Fibroblast of pulmonary artery (primary cell): Measurements from ENCODE around the gene EPHB1.

Experiments used
- DNase-seq: peaks from one replicate; pipeline ENCODE4 v3.0.0-alpha.2; 2010; ENCODE audit warnings: low read depth
- H3K4me3 ChIP-seq: replicated peaks from 2 replicates; pipeline ENCODE4 v1.5.1; 2011; ENCODE audit warnings: low read depth, mild to moderate bottlenecking, control low read depth, low read length, moderate library complexity
- TF ChIP-seq, protein P1 (sequence below): IDR thresholded peaks from 2 replicates; pipeline ENCODE4 v1.5.1; 2011; ENCODE audit warnings: mild to moderate bottlenecking, control low read depth, low read length, inconsistent platforms; ENCODE audit errors: missing control alignments

Gene EPHB1

DNA sequence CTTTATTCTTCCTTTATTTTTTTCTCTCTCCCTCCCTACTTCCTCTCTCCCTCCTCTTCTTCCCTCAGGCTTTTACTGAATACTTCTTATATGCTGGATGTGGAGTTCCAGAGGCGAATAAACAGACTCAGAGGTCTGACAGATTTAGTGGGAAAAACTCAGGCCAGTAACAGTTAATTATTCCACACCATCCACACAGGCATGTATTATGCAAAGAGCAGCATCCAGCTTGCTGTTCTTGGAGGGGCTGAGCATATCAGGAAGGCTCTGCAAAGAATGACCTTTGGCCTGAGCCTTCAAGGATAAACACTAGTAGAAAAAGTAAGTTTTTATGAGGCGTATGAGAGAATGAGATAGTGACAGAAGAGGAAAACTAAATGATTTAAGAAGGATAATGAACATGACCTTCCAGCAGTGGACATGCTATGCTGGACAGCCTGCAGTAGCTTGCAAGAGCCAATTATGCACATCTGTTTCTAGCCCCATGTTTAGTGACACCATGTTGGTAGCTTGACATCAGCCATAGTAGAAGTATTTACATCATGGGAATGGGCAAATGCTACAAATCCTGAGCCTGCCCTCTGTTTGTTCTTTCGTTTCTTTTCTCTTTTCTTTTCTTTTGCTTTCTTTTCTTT, 387.4 kb downstream of the EPHB1 start:
- no peak for DNase-seq
- TF ChIP-seq, protein P1, sequence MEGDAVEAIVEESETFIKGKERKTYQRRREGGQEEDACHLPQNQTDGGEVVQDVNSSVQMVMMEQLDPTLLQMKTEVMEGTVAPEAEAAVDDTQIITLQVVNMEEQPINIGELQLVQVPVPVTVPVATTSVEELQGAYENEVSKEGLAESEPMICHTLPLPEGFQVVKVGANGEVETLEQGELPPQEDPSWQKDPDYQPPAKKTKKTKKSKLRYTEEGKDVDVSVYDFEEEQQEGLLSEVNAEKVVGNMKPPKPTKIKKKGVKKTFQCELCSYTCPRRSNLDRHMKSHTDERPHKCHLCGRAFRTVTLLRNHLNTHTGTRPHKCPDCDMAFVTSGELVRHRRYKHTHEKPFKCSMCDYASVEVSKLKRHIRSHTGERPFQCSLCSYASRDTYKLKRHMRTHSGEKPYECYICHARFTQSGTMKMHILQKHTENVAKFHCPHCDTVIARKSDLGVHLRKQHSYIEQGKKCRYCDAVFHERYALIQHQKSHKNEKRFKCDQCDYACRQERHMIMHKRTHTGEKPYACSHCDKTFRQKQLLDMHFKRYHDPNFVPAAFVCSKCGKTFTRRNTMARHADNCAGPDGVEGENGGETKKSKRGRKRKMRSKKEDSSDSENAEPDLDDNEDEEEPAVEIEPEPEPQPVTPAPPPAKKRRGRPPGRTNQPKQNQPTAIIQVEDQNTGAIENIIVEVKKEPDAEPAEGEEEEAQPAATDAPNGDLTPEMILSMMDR = no peak
- H3K4me3 ChIP-seq = no peak overlapping the region

DNA sequence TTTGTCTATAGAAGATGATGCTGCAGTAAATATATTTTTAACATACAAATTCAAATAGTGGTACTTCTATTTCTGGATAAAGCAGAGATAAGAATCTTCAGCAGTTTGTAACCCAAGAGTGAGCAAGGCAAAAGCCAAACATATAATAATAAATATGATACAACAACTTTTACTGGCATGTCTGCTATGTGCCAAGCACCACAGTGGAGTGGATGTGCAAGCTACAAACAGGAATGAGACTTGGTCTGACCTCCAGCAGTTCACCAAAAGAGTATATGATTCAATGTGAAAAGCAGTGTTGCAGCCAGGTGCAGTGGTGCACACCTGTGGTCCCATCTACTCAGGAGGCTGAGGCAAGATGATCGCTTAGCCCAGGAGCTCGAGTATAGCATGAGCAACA, 395.6 kb downstream of the EPHB1 start:
- DNase-seq = no peak
- no peak overlapping the region for H3K4me3 ChIP-seq
- TF ChIP-seq, protein P1 = no peak

DNA sequence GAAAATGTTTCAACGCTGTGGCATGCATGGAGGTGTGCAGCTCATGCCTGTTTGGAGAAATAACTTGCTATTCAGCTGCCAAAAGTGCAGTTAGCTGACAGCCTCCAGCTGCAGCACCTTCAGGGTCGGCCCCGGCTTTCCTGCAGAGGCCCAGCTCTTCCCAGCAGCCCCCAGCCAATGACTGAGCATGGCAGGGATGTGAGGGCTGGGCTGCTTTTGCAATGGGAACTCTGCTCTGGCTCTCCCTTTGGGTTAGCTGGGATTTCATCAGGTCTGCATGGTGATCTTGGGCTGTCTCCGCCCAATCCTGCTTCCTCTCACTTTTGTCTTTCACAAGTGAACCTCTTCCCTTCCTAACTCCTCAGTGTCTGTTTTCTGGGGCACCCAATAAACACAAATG, 396.6 kb downstream of the EPHB1 start:
- no peak overlapping the region for H3K4me3 ChIP-seq
- TF ChIP-seq, protein P1 = no peak
- no peak for DNase-seq

DNA sequence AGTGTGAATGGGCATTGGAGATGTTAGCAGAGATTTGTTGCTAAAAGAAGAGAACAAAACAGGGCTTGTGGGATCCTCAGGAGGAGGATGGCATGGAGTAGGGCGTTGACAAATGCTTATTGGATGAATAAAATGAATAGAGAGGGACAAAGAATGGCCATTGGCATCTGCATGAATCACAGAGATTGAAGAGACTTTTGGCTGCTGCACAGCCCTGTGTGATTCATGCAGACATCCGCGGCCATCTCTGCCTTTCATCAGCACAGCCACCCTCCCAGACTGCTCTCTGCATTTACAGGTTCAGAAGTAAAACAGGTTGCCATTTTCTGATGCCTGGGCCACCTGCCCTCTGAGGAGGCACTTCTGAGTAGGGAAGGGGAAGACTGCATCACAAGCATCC, 397.9 kb downstream of the EPHB1 start:
- DNase-seq = no peak
- H3K4me3 ChIP-seq = no peak overlapping the region
- TF ChIP-seq, protein P1 = no peak

DNA sequence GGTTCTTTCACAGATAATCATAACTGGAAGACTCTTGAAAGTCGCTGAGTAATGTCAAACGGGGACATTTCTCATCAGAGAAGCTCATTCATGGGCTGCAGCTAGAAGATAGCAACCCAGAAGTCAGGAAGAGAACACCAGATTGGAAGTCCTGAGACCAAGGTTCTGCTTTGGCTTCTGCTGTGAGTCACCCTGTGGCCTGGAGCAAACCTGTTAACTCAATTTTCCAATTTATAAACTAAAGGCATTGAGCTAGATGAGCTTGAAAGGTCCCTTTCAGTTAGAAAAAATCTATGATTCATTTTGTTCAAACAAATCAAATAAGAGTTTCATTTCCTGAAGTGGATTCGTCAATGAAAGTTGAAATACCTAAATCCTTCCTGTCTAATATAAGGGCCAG, 402.2 kb downstream of the EPHB1 start:
- TF ChIP-seq, protein P1 = no peak
- no peak for DNase-seq

DNA sequence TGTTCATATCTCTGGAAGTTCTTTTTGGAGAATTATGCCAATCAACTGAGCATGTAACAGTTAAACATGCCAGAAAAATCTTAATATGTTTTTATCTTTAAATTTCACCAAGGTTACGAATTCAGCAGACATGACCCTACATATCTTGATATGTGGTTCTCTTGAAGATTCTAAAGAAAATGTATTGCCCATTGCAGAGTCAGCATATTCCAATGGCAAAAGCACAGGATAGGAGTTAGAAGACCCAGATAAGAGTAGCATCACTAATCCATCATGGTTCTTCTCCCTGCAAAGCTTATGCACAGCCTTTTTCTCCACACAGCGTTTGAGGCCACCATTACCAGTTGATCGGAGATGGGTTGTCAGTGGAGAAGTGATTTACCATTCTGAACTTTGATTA, 402.8 kb downstream of the EPHB1 start:
- no peak overlapping the region for H3K4me3 ChIP-seq
- TF ChIP-seq, protein P1 = no peak
- DNase-seq = no peak

More for the DNA sequence above, 402.2 kb downstream of the EPHB1 start:
- no peak overlapping the region for H3K4me3 ChIP-seq

DNA sequence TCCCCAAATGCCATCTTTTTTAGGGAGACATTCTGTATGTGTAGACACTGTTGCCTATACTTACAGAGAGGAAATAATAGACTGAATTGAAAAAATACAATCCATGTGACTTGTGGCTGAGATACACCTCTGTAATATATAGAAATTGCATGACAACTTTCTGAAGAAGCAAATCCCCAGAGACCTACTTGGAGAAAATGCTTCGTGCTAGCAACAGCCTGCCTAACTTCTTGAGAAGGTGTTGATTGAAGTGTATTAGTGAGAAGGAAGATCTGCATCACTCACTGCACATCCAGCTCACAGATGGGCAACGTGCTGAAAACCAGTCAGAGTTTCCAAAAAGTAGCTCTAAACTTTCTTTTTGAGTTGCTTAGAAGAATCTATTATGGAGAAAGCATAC, 404.1 kb downstream of the EPHB1 start:
- TF ChIP-seq, protein P1 = no peak
- H3K4me3 ChIP-seq = no peak overlapping the region
- DNase-seq = no peak
